HepG2 (cell line): Measurements from ENCODE around the gene IRX3. TPM values are rescaled to one million over a fixed set of nuclear protein-coding genes. Genes with fewer than 3 reads are reported as not detected.

ENCODE experiments used
- CBFB ChIP-seq: sonication (generic); formaldehyde crosslinking; IDR thresholded peaks from 2 replicates; pipeline ENCODE4 v1.4.0; 2020; ENCODE audit warnings: missing genetic modification reagents
- FOXO4 ChIP-seq: sonication (generic); formaldehyde crosslinking; conservative IDR thresholded peaks from 2 replicates; pipeline ENCODE4 v1.8.1; 2023; ENCODE audit warnings: missing genetic modification reagents
- FOXP4 ChIP-seq: sonication (generic); formaldehyde crosslinking; IDR thresholded peaks from 2 replicates; pipeline ENCODE4 v1.4.0; 2020; ENCODE audit warnings: missing genetic modification reagents
- IKZF1 ChIP-seq: fragments of 450-650 bp; IDR thresholded peaks from 2 replicates; pipeline ENCODE4 v1.7.1; 2016
- KDM4B ChIP-seq: sonication (generic); formaldehyde crosslinking; IDR thresholded peaks from 2 replicates; pipeline ENCODE4 v1.4.0; 2020; ENCODE audit warnings: missing genetic modification reagents
- PHB2 ChIP-seq: fragments of 450-650 bp; IDR thresholded peaks from 2 replicates; pipeline ENCODE4 v1.6.1; 2018; ENCODE audit not compliant: partially characterized antibody
- PPARG ChIP-seq: conservative IDR thresholded peaks from 2 replicates; pipeline ENCODE4 v1.6.1; 2016; ENCODE audit warnings: missing biosample characterization, missing genetic modification reagents
- SKIL ChIP-seq: sonication (generic); formaldehyde crosslinking; IDR thresholded peaks from 2 replicates; pipeline ENCODE4 v1.8.0; 2022; ENCODE audit warnings: missing genetic modification reagents, mild to moderate bottlenecking, moderate library complexity, borderline replicate concordance
- TERF1 ChIP-seq: sonication (generic); formaldehyde crosslinking; IDR thresholded peaks from 2 replicates; pipeline ENCODE4 v1.8.0; 2022; ENCODE audit warnings: mild to moderate bottlenecking, missing genetic modification reagents, moderate library complexity
- TRAFD1 ChIP-seq: sonication (generic); formaldehyde crosslinking; IDR thresholded peaks from 2 replicates; pipeline ENCODE4 v1.5.1; 2020; ENCODE audit warnings: missing genetic modification reagents, mild to moderate bottlenecking, borderline replicate concordance
- U2AF1 ChIP-seq: fragments of 200-400 bp; formaldehyde crosslinking; optimal IDR thresholded peaks from 2 replicates; pipeline ENCODE3; 2017; ENCODE audit warnings: mild to moderate bottlenecking, low read depth, low read length
- ZGPAT ChIP-seq: IDR thresholded peaks from 2 replicates; pipeline ENCODE4 v1.6.1; 2016; ENCODE audit warnings: mild to moderate bottlenecking
- ZNF232 ChIP-seq: sonication (generic); formaldehyde crosslinking; IDR thresholded peaks from 2 replicates; pipeline ENCODE4 v1.4.0; 2020; ENCODE audit warnings: missing genetic modification reagents, borderline replicate concordance
- ZNF639 ChIP-seq: conservative IDR thresholded peaks from 2 replicates; pipeline ENCODE4 v1.6.1; 2018; ENCODE audit warnings: missing genetic modification reagents
- ZSCAN21 ChIP-seq: sonication (generic); formaldehyde crosslinking; IDR thresholded peaks from 2 replicates; pipeline ENCODE4 v1.8.0; 2022; ENCODE audit warnings: mild to moderate bottlenecking, missing genetic modification reagents, moderate library complexity, borderline replicate concordance
- ZUFSP ChIP-seq: sonication (generic); formaldehyde crosslinking; IDR thresholded peaks from 2 replicates; pipeline ENCODE4 v1.9.0; 2021; ENCODE audit warnings: missing genetic modification reagents, mild to moderate bottlenecking, borderline replicate concordance
- polyA plus RNA-seq, 8 experiments: library from polyadenylated mRNA; depleted of rRNA in 3 of 8; stranded (reverse) in 7 of 8; unstranded in 1 of 8; fragments of >200 nt; fragmentation: Illumina TruSeq in 4 of 8; extraction: Trizol in 4 of 8; gene quantifications; 2 replicates each; pipeline versions ENCODE4 v1.2.1 to v1.2.3, GENCODE V29; 2011 to 2016; ENCODE audit warnings: low read depth in 4 of 8, missing spikeins in 1 of 8, mixed read lengths in 1 of 8; ENCODE audit not compliant: insufficient read depth in 1 of 8
- total RNA-seq, 5 experiments: library from RNA; depleted of rRNA; stranded (reverse); fragments of >200 nt; fragmentation: Illumina TruSeq; extraction: Trizol; gene quantifications; 2 replicates each; pipeline ENCODE4 v1.2.3, GENCODE V29; 2016; ENCODE audit warnings: low read depth in 1 of 5

The IRX3 gene
- total and polyA plus RNA-seq, 2 of the 13 experiments (the other 11 are each of a cell fraction or from before 2014, with no cell fraction given) = 9.2 to 16.4 TPM

GRCh38 chr16:54265575-54266107 lies 20.9 kb downstream of the IRX3 start (continued):
- TF ChIP-seq TRAFD1 (CRISPR knock-in tag) (no peak), ZUFSP (no peak), SKIL (no peak), U2AF1 (no peak), ZNF232 (CRISPR knock-in tag) (no peak), IKZF1 (no peak), CBFB (no peak), ZSCAN21 (CRISPR knock-in tag) (no peak), PPARG (CRISPR knock-in tag) (no peak), FOXP4 (CRISPR knock-in tag) (0 out of 2 replicates have a peak, but pooled peaks have one; percentile 21), ZNF639 (CRISPR knock-in tag) (no peak), KDM4B (CRISPR knock-in tag) (no peak), PHB2 (no peak), FOXO4 (CRISPR knock-in tag) (no peak), ZGPAT (CRISPR knock-in tag) (no peak), TERF1 (no peak)
